Neutrophil (primary cell): ENCODE results near the gene GPR42.

ENCODE experiments used
- H3K27ac ChIP-seq: fragments of 200-600 bp; sonication (generic); 2 replicates; pipeline ENCODE4 v1.5.1; 2016; ENCODE audit warnings: mild to moderate bottlenecking, moderate library complexity
- H3K27me3 ChIP-seq: fragments of 200-600 bp; sonication (generic); 2 replicates; pipeline ENCODE4 v1.6.0; 2016; ENCODE audit warnings: mild to moderate bottlenecking
- H3K36me3 ChIP-seq: fragments of 200-600 bp; sonication (generic); 2 replicates; pipeline ENCODE4 v1.5.1; 2017
- H3K4me1 ChIP-seq, 2 experiments: fragments of 200-600 bp in 1 of 2; sonication (generic) in 1 of 2; 1 replicate in 1 of 2; 2 replicates in 1 of 2; pipeline versions ENCODE4 v1.5.1 to v1.6.1; 2013 to 2016; ENCODE audit warnings: low read depth in 1 of 2, low read length in 1 of 2, mild to moderate bottlenecking in 1 of 2, moderate library complexity in 1 of 2; ENCODE audit not compliant: control insufficient read depth in 1 of 2, insufficient read depth in 1 of 2
- H3K4me3 ChIP-seq, 2 experiments: fragments of 200-600 bp in 1 of 2; sonication (generic) in 1 of 2; 1 replicate in 1 of 2; 2 replicates in 1 of 2; pipeline ENCODE4 v1.5.1; 2013 to 2016; ENCODE audit warnings: low read depth in 1 of 2, low read length in 1 of 2, mild to moderate bottlenecking in 1 of 2, moderate library complexity in 1 of 2
- H3K9me3 ChIP-seq: fragments of 200-600 bp; sonication (generic); 2 replicates; pipeline ENCODE4 v1.5.1; 2016
- CTCF ChIP-seq: fragments of 200-600 bp; sonication (generic); IDR thresholded peaks from 2 replicates; pipeline ENCODE4 v1.5.1; 2016; ENCODE audit warnings: antibody characterized with exemption

Gene GPR42

GRCh38 chr19:35388277-35389054, 17.6 kb downstream of the GPR42 start:
- H3K36me3 ChIP-seq, result no peaks in the 10 kb centered on the region
- H3K27ac ChIP-seq, result no peak overlapping the region
- H3K9me3 ChIP-seq, result no peaks in the 10 kb centered on the region
- no peak for TF ChIP-seq CTCF
- H3K4me3 ChIP-seq, result no peak overlapping the region
- no peaks in the 10 kb centered on the region for H3K27me3 ChIP-seq
- no peaks in the 10 kb centered on the region for H3K4me1 ChIP-seq

- no peak for TF ChIP-seq CTCF
- Histone ChIP-seq H3K9me3 (no peaks in the 10 kb centered on the region), H3K27ac (no peak overlapping the region), H3K36me3 (no peaks in the 10 kb centered on the region), H3K4me1 (no peaks in the 10 kb centered on the region), H3K27me3 (no peaks in the 10 kb centered on the region), H3K4me3 (no peak overlapping the region)
Observed at GRCh38 chr19:35389192-35389861, 18.5 kb downstream of the GPR42 start.

GRCh38 chr19:35392742-35393715, 22.2 kb downstream of the GPR42 start:
- H3K36me3 ChIP-seq, result no peaks in the 10 kb centered on the region
- no peak for TF ChIP-seq CTCF

GRCh38 chr19:35395382-35396199, 24.7 kb downstream of the GPR42 start:
- H3K27me3 ChIP-seq, result no peaks in the 10 kb centered on the region
- H3K9me3 ChIP-seq, result no peaks in the 10 kb centered on the region
- H3K4me3 ChIP-seq, result no peak overlapping the region
- no peaks in the 10 kb centered on the region for H3K36me3 ChIP-seq
- no peaks in the 10 kb centered on the region for H3K4me1 ChIP-seq
- no peak for TF ChIP-seq CTCF
- H3K27ac ChIP-seq, result no peak overlapping the region

More at GRCh38 chr19:35392742-35393715, 22.2 kb downstream of the GPR42 start:
- no peaks in the 10 kb centered on the region for H3K4me1 ChIP-seq
- H3K4me3 ChIP-seq, result no peak overlapping the region
- H3K27ac ChIP-seq, result no peak overlapping the region
- H3K9me3 ChIP-seq, result no peaks in the 10 kb centered on the region
- H3K27me3 ChIP-seq, result no peaks in the 10 kb centered on the region
